A673 (cell line): ENCODE results near the gene KISS1R. TPM values are rescaled to one million over a fixed set of nuclear protein-coding genes. Genes with fewer than 3 reads are reported as not detected.

Source experiments
- BruUV-seq: library from RNA; stranded (reverse); fragments of 400-500 nt; replicated peaks from 2 replicates; lab custom pipeline; 2021; lab: Mats Ljungman, UMichigan
- CTCF ChIA-PET: fragments of 300-600 bp; sonication (Branson Sonifier 250); formaldehyde crosslinking; loops from one replicate; lab custom pipeline; 2022; ENCODE audit warnings: antibody characterized with exemption; lab: Charles Lee
- POLR2A ChIA-PET: fragments of 300-600 bp; sonication (Branson Sonifier 250); formaldehyde crosslinking; loops from one replicate; lab custom pipeline; 2022; ENCODE audit warnings: antibody characterized with exemption; ENCODE audit not compliant: low non-redundant PET; lab: Charles Lee
- DNase-seq: peaks from one replicate; pipeline ENCODE4 v3.0.0-alpha.2; 2015; ENCODE audit warnings: low spot score
- H3K27ac ChIP-seq: fragments of 200-600 bp; sonication (generic); 2 replicates; pipeline ENCODE4 v1.5.1; 2016; ENCODE audit warnings: mixed run types, low read depth, mild to moderate bottlenecking, mixed read lengths, antibody characterized with exemption, low read length; ENCODE audit not compliant: poor library complexity, severe bottlenecking
- H3K27me3 ChIP-seq: fragments of 200-600 bp; sonication (generic); replicated peaks from 2 replicates; pipeline ENCODE4 v1.6.1; 2017; ENCODE audit warnings: mixed run types, low read depth, mild to moderate bottlenecking, mixed read lengths, antibody characterized with exemption, low read length; ENCODE audit not compliant: insufficient read depth, poor library complexity
- H3K36me3 ChIP-seq: fragments of 200-600 bp; sonication (generic); 2 replicates; pipeline ENCODE4 v1.6.1; 2016; ENCODE audit warnings: mixed run types, mild to moderate bottlenecking, mixed read lengths, antibody characterized with exemption, low read length; ENCODE audit not compliant: insufficient read depth, poor library complexity, severe bottlenecking
- H3K4me1 ChIP-seq: fragments of 200-600 bp; sonication (generic); 2 replicates; pipeline ENCODE4 v1.6.1; 2017; ENCODE audit warnings: mixed run types, mild to moderate bottlenecking, mixed read lengths, antibody characterized with exemption, low read length; ENCODE audit not compliant: insufficient read depth, poor library complexity, severe bottlenecking
- H3K4me3 ChIP-seq: fragments of 200-600 bp; sonication (generic); 2 replicates; pipeline ENCODE4 v1.5.1; 2016; ENCODE audit warnings: low read depth, mixed run types, mild to moderate bottlenecking, mixed read lengths, low read length; ENCODE audit not compliant: poor library complexity, severe bottlenecking
- H3K9me3 ChIP-seq: fragments of 200-600 bp; sonication (generic); 2 replicates; pipeline ENCODE4 v1.6.1; 2016; ENCODE audit warnings: mixed run types, low read depth, mild to moderate bottlenecking, mixed read lengths, antibody characterized with exemption, low read length; ENCODE audit not compliant: poor library complexity, severe bottlenecking
- CTCF ChIP-seq: fragments of 300-800, 200-600 bp; sonication (generic); conservative IDR thresholded peaks from 2 replicates; pipeline ENCODE4 v1.5.1; 2017; ENCODE audit warnings: low read depth, mild to moderate bottlenecking, antibody characterized with exemption, low read length, moderate library complexity, mixed read lengths
- EZH2 ChIP-seq: fragments of 200-600 bp; sonication (generic); IDR thresholded peaks from 2 replicates; pipeline ENCODE4 v1.6.1; 2017; ENCODE audit warnings: borderline replicate concordance, low read depth, mild to moderate bottlenecking, mixed read lengths, antibody characterized with exemption, low read length; ENCODE audit not compliant: poor library complexity, severe bottlenecking
- intact Hi-C: fragments of 100-400 bp; cut with micrococcal nuclease; formaldehyde crosslinking; loops from one replicate; pipeline ENCODE4 v1.10.0; 2022; ENCODE audit not compliant: unreplicated experiment
- total RNA-seq: library from RNA; stranded (reverse); gene quantifications from 2 replicates; pipeline ENCODE4 v1.2.3, GENCODE V29; 2021

The KISS1R gene
- total RNA-seq, 1 experiment from 2014 or later: not detected

- ChIA-PET CTCF (no interaction called here), POLR2A (interaction anchor here (0.7 kb wide), 1 partner anchor 117 kb away, joined by 4 read pairs; no protein-coding TSS in a partner anchor)
- Histone ChIP-seq H3K9me3 (no peaks in the 10 kb centered on the region), H3K27me3 (no peaks in the 10 kb centered on the region), H3K27ac (no peak overlapping the region), H3K36me3 (peaks cover 36% of the 10 kb centered on the region), H3K4me1 (no peaks in the 10 kb centered on the region), H3K4me3 (no peak overlapping the region)
- TF ChIP-seq EZH2 (no peak), CTCF (no peak)
- intact Hi-C loops: no loop called here
- no peak for DNase-seq
- BruUV-seq: no TSS peak
Measured at GRCh38 chr19:883661-884211, 33.4 kb upstream of the KISS1R start.

GRCh38 chr19:884420-885211, 32.5 kb upstream of the KISS1R start:
- H3K9me3 ChIP-seq: no peaks in the 10 kb centered on the region
- no peak for DNase-seq
- no peak overlapping the region for H3K27ac ChIP-seq
- no peaks in the 10 kb centered on the region for H3K4me1 ChIP-seq
- ChIA-PET CTCF (no interaction called here), POLR2A (no interaction called here)
- no peak for TF ChIP-seq CTCF
- no peak for TF ChIP-seq EZH2
- intact Hi-C loops: no loop called here
- H3K36me3 ChIP-seq: peaks cover 45% of the 10 kb centered on the region
- BruUV-seq: no TSS peak
- H3K4me3 ChIP-seq: no peak overlapping the region
- no peaks in the 10 kb centered on the region for H3K27me3 ChIP-seq

GRCh38 chr19:885536-886224, 31.5 kb upstream of the KISS1R start:
- no TSS peak for BruUV-seq
- TF ChIP-seq EZH2 (no peak), CTCF (no peak)
- no peak overlapping the region for H3K27ac ChIP-seq
- no peak overlapping the region for H3K4me3 ChIP-seq
- no peaks in the 10 kb centered on the region for H3K27me3 ChIP-seq
- DNase-seq: no peak
- H3K4me1 ChIP-seq: no peaks in the 10 kb centered on the region
- POLR2A ChIA-PET: no interaction called here
- H3K36me3 ChIP-seq: peaks cover 48% of the 10 kb centered on the region
- CTCF ChIA-PET: no interaction called here
- no peaks in the 10 kb centered on the region for H3K9me3 ChIP-seq
- intact Hi-C loops: no loop called here
